ENCODE measurements around the gene PARVB.

PARVB gene

DNA sequence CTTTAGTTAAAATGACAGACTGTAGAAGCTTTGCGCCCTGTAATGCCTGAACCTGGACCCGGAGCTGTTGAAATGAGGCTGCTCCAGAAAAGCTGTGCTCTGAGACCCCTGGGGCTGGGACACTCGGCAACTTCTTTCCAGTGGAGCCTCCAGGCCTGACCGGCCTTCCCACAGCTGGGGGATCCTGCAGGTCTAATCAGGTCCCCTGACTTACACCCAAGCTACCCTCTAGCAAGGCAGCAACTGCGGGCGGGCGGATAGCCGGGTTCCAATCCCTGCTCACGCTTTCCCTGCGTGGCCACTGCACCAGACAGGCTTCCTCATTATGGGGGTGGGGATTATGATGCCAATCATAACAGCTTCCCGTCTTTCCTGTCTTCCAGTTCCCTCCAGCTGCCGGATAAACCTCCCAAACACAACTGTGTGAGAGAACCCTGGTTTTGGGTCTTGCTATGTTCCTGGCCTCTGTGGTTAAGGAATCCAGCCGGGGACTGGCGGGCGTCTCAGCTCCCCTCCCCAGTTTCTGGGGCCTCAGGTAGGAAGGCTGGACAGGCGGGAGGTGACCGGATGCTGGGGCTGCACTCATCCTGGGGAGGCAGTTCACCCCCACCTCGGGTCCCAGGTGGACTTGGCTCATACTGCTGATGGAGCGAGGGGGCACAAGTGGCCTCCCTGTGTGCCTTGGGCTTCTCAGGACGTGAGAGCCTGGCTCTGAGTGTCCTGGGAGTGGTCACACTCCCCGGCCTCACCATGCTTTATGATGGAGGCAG, 195.2 kb downstream of the PARVB start:
- no peak for DNase-seq (ENCODE audit: low read depth)

DNA sequence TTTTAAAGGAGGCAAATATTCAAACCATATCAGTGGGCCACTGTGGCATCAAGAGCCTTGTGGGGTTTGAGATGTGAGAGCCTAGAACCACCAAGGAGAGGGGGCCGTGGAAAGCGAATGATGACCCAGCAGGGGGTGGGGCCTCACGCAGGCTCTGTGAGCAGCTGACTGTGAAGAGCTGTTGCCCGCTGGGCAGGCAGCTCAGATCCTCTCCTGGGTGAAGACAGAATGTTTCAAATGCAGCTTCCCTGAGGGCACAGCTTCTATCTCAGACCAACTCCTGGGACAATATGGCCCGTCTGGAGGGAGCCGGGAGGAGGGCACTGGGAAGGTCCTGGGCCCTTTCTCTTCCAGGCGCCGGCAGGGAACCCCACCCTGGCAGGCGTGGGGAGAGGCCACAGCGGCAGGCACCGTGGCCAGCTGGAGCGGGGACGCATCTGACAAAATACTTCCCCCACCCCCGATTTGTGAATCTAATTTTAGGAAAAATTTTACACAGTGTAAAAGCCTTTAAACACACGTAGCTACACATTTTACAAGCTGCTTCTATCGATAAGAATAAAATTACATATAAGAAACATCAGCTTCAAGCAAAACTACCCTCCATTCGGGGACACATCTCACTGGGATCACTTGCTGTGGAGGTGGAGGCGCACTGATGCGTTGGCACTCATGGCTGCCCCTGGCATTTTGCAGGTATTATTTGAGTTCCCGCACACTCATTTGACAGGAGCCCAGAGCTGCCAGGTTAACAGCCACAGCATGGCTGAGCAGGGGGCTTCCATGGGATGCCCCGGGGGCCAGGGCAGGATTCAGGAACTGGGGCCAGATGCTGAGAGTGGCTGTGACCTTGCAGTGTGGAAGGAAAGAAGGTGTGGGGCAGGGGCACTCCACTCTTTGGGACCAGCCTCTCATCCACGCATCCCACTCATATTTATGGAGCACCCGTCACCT, 196.9 kb downstream of the PARVB start:
- no peak for DNase-seq (ENCODE audit: low read depth)

DNA sequence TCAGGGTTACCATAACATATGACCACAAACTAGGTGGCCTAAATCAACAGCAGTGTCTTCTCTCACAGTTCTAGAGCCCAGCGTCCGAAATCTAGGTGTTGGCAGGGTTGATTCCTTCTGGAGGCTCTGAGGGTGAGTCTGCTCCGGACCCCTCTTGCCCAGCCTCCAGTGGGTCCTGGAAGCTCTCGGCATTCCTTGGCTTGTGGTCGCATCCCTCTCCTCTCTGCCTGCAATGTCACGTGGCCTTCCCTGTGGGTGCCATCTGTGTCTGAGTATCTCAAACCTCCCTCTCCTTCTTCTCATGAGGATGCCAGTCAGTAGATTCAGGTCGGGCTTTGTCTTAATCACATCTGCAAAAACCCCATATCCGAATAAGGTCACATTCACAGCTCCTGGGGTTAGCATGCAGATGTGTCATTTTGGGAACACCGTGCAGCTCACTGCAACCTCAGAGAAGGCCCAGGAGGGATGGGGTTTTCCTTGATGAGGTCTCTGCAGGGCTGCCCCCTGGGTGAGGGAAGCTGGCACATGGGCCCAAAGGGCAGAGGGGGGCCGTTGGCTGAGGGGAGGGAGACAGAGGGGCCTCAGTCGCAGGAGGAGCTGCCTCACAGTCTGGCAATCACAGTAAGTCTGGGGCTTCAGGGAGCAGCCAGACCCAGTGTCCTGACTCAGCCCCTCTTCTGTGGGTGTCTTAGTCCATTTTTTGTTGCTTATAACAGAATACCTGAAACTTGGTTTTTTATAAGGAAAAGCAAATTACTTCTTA, 197.8 kb downstream of the PARVB start:
- DNase-seq (ENCODE audit: low read depth): no peak
